B cell (primary cell): ENCODE results near the gene ARHGAP33. TPM values are rescaled to one million over a fixed set of nuclear protein-coding genes. Genes with fewer than 3 reads are reported as not detected.

Source experiments
- ATAC-seq: fragments of 200-7000 bp; cut with Tn5 transposase; one replicate; pipeline ENCODE4 v1.10.0; 2021; ENCODE audit warnings: low read depth, mild to moderate bottlenecking, moderate number of reproducible peaks, moderate library complexity
- CTCF ChIA-PET: fragments of 350-600 bp; sonication (Branson Sonifier 250); formaldehyde crosslinking; loops from one replicate; lab custom pipeline; 2021; ENCODE audit warnings: antibody characterized with exemption, inconsistent platforms; lab: Charles Lee
- POLR2A ChIA-PET: fragments of 350-600 bp; sonication (Branson Sonifier 250); formaldehyde crosslinking; loops from one replicate; lab custom pipeline; 2021; ENCODE audit warnings: antibody characterized with exemption; lab: Charles Lee
- DNase-seq: peaks from one replicate; pipeline ENCODE4 v3.0.0; 2013
- H2AFZ ChIP-seq: 2 replicates; pipeline ENCODE4 v1.6.1; 2012; ENCODE audit warnings: mild to moderate bottlenecking, low read depth, low read length; ENCODE audit not compliant: insufficient read depth, poor library complexity, severe bottlenecking
- H3K27ac ChIP-seq, 2 donors: 1 replicate in 1 of 2; 2 replicates in 1 of 2; pipeline ENCODE4 v1.5.1; 2012 to 2013; ENCODE audit warnings: low read length in 2 of 2, mild to moderate bottlenecking in 2 of 2, moderate library complexity in 1 of 2
- H3K27me3 ChIP-seq, 4 experiments: fragments of 200-600 bp in 1 of 4; sonication (generic) in 1 of 4; replicated peaks in 1 of 4; 1 replicate in 2 of 4; 2 replicates in 2 of 4; pipeline versions ENCODE4 v1.6.1 to v1.7.0; 2013 to 2016; ENCODE audit warnings: low read length in 3 of 4, mild to moderate bottlenecking in 2 of 4, mixed read lengths in 1 of 4, moderate library complexity in 1 of 4; ENCODE audit not compliant: insufficient read depth in 4 of 4, control insufficient read depth in 3 of 4; ENCODE audit errors: control extremely low read depth in 1 of 4
- H3K36me3 ChIP-seq, 2 experiments: replicated peaks in 1 of 2; 1 replicate in 1 of 2; 2 replicates in 1 of 2; pipeline versions ENCODE4 v1.6.1 to v1.7.1; 2013; ENCODE audit warnings: low read length in 1 of 2; ENCODE audit not compliant: insufficient read depth in 2 of 2, control insufficient read depth in 1 of 2; ENCODE audit errors: control extremely low read depth in 1 of 2, extremely low read depth in 1 of 2
- H3K4me1 ChIP-seq, 2 donors: fragments of 200-600 bp in 1 of 2; sonication (generic) in 1 of 2; 1 replicate in 1 of 2; 2 replicates in 1 of 2; pipeline versions ENCODE4 v1.5.1 to v1.6.1; 2013 to 2017; ENCODE audit warnings: low read length in 2 of 2; ENCODE audit not compliant: control insufficient read depth in 2 of 2, insufficient read depth in 2 of 2
- H3K4me2 ChIP-seq: replicated peaks from 2 replicates; pipeline ENCODE3; 2012; ENCODE audit warnings: mild to moderate bottlenecking, low read depth, low read length; ENCODE audit not compliant: poor library complexity, severe bottlenecking
- H3K4me3 ChIP-seq, 5 experiments: fragments of 200-600 bp in 1 of 5; sonication (generic) in 1 of 5; 1 replicate in 3 of 5; 2 replicates in 2 of 5; pipeline versions ENCODE4 v1.5.1 to v1.7.0; 2011 to 2016; ENCODE audit warnings: low read length in 4 of 5, mild to moderate bottlenecking in 4 of 5, low read depth in 2 of 5, control low read depth in 1 of 5, moderate library complexity in 1 of 5; ENCODE audit not compliant: insufficient read depth in 1 of 5; ENCODE audit errors: control extremely low read depth in 1 of 5, extremely low read depth in 1 of 5
- H3K79me2 ChIP-seq: fragments of 200-600 bp; sonication (generic); one replicate; pipeline ENCODE4 v1.6.0; 2016; ENCODE audit warnings: low read length; ENCODE audit not compliant: control insufficient read depth, insufficient read depth
- H3K9ac ChIP-seq: fragments of 200-600 bp; sonication (generic); 2 replicates; pipeline ENCODE4 v1.6.1; 2017; ENCODE audit warnings: mild to moderate bottlenecking, low read length, moderate library complexity
- H3K9me3 ChIP-seq, 3 donors: one replicate each; pipeline versions ENCODE4 v1.6.1 to v1.7.1; 2013; ENCODE audit warnings: low read length in 2 of 3; ENCODE audit not compliant: control insufficient read depth in 2 of 3, insufficient read depth in 1 of 3; ENCODE audit errors: control extremely low read depth in 1 of 3
- H4K20me1 ChIP-seq: 2 replicates; pipeline ENCODE4 v1.6.0; 2012; ENCODE audit warnings: mild to moderate bottlenecking, low read length; ENCODE audit not compliant: insufficient read depth, control insufficient read depth, poor library complexity, severe bottlenecking
- H3K27ac Mint-ChIP-seq: one replicate; pipeline ENCODE4 v1.8.0; 2021; ENCODE audit warnings: mixed read lengths
- H3K27me3 Mint-ChIP-seq: one replicate; pipeline ENCODE4 v1.8.0; 2021; ENCODE audit warnings: mixed read lengths
- H3K4me1 Mint-ChIP-seq: one replicate; pipeline ENCODE4 v1.8.0; 2021; ENCODE audit warnings: mixed read lengths
- H3K4me3 Mint-ChIP-seq: one replicate; pipeline ENCODE4 v1.8.0; 2021; ENCODE audit warnings: mixed read lengths
- H3K9me3 Mint-ChIP-seq: one replicate; pipeline ENCODE4 v1.8.0; 2022; ENCODE audit warnings: mixed read lengths; ENCODE audit not compliant: insufficient read depth
- EZH2 ChIP-seq: IDR thresholded peaks from 2 replicates; pipeline ENCODE4 v1.6.1; 2012; ENCODE audit warnings: borderline replicate concordance, low read depth, mild to moderate bottlenecking, moderate library complexity, low read length; ENCODE audit not compliant: insufficient read depth, poor library complexity, severe bottlenecking
- WGBS: methylation state at CpG from one replicate; pipeline ENCODE4 v1.1.5; 2013; ENCODE audit warnings: missing lambda C conversion rate; ENCODE audit not compliant: insufficient coverage; 5-methylcytosine and 5-hydroxymethylcytosine counted together
- intact Hi-C: fragments of 100-400 bp; cut with micrococcal nuclease; formaldehyde crosslinking; loops from one replicate; pipeline ENCODE4 v1.10.0; 2022
- polyA plus RNA-seq: library from polyadenylated mRNA; depleted of rRNA; stranded (reverse); fragments of >200 nt; gene quantifications from 2 replicates; pipeline ENCODE4 v1.2.3, GENCODE V29; 2012
- total RNA-seq, 2 donors: library from RNA; stranded (reverse); fragments of 120-200 nt in 1 of 2; gene quantifications; 1 replicate in 1 of 2; 2 replicates in 1 of 2; pipeline versions ENCODE4 v1.2.3 to v1.2.4, GENCODE V29; 2013 to 2022
- TF ChIP-seq, protein P1 (sequence below): fragments of 200-600 bp; IDR thresholded peaks from one replicate; pipeline ENCODE4 v1.8.0; 2022; ENCODE audit warnings: antibody characterized with exemption, mild to moderate bottlenecking

ARHGAP33 gene
- total and polyA plus RNA-seq, 2 donors (not counting 1 experiment from before 2014, with no cell fraction given), result 18.2 to 27.8 TPM

- no peaks in the 10 kb centered on the region for H3K9me3 Mint-ChIP-seq
- H3K4me1 Mint-ChIP-seq, result no peaks in the 10 kb centered on the region
- peaks cover 7% of the 10 kb centered on the region for H3K27me3 Mint-ChIP-seq
- H3K4me3 ChIP-seq, result no peak overlapping the region
- H2AFZ ChIP-seq, result no peak overlapping the region
- H3K79me2 ChIP-seq, result no peaks in the 10 kb centered on the region
- H3K36me3 ChIP-seq, result no peaks in the 10 kb centered on the region
- ChIA-PET CTCF (no interaction called here), POLR2A (interaction anchor here (0.5 kb wide), 1 partner anchor 375 kb away, joined by 3 read pairs; no protein-coding TSS in a partner anchor)
- ATAC-seq (no peak), DNase-seq (no peak)
- H3K27ac ChIP-seq, result no peak overlapping the region
- intact Hi-C loops, result no loop called here
- no peaks in the 10 kb centered on the region for H4K20me1 ChIP-seq
- 87% methylated on average over 17 of the region's 19 CpGs for WGBS
- TF ChIP-seq, protein P1, sequence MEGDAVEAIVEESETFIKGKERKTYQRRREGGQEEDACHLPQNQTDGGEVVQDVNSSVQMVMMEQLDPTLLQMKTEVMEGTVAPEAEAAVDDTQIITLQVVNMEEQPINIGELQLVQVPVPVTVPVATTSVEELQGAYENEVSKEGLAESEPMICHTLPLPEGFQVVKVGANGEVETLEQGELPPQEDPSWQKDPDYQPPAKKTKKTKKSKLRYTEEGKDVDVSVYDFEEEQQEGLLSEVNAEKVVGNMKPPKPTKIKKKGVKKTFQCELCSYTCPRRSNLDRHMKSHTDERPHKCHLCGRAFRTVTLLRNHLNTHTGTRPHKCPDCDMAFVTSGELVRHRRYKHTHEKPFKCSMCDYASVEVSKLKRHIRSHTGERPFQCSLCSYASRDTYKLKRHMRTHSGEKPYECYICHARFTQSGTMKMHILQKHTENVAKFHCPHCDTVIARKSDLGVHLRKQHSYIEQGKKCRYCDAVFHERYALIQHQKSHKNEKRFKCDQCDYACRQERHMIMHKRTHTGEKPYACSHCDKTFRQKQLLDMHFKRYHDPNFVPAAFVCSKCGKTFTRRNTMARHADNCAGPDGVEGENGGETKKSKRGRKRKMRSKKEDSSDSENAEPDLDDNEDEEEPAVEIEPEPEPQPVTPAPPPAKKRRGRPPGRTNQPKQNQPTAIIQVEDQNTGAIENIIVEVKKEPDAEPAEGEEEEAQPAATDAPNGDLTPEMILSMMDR, result no peak
- TF ChIP-seq EZH2, result no peak
- no peaks in the 10 kb centered on the region for H3K9me3 ChIP-seq
- no peak overlapping the region for H3K27ac Mint-ChIP-seq
- H3K4me1 ChIP-seq, result no peaks in the 10 kb centered on the region
- H3K4me2 ChIP-seq, result no peak overlapping the region
- H3K9ac ChIP-seq, result no peak overlapping the region
- H3K4me3 Mint-ChIP-seq, result no peak overlapping the region
- H3K27me3 ChIP-seq, result no peaks in the 10 kb centered on the region
Measured at GRCh38 chr19:35789978-35790944, 14.9 kb downstream of the ARHGAP33 start.
